ENCODE measurements around the gene NAA25.

- TF ChIP-seq, protein P1, sequence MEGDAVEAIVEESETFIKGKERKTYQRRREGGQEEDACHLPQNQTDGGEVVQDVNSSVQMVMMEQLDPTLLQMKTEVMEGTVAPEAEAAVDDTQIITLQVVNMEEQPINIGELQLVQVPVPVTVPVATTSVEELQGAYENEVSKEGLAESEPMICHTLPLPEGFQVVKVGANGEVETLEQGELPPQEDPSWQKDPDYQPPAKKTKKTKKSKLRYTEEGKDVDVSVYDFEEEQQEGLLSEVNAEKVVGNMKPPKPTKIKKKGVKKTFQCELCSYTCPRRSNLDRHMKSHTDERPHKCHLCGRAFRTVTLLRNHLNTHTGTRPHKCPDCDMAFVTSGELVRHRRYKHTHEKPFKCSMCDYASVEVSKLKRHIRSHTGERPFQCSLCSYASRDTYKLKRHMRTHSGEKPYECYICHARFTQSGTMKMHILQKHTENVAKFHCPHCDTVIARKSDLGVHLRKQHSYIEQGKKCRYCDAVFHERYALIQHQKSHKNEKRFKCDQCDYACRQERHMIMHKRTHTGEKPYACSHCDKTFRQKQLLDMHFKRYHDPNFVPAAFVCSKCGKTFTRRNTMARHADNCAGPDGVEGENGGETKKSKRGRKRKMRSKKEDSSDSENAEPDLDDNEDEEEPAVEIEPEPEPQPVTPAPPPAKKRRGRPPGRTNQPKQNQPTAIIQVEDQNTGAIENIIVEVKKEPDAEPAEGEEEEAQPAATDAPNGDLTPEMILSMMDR (IDR thresholded peaks at IDR 0.05), result no peak
- no peak for TF ChIP-seq EZH2 (IDR thresholded peaks at IDR 0.05; ENCODE audit: borderline replicate concordance, insufficient read depth, low read depth, low read length, poor library complexity, severe bottlenecking)
Observed at GRCh38 chr12:112107306-112108201, 1.0 kb downstream of the NAA25 start.

All from B cell (primary cell).